Osteocyte (in vitro differentiated cells): ENCODE results near the gene NELFB. TPM values are rescaled to one million over a fixed set of nuclear protein-coding genes. Genes with fewer than 3 reads are reported as not detected.

Experiments used
- DNase-seq: peaks from one replicate; pipeline ENCODE4 v3.0.0; 2021; ENCODE audit warnings: mixed read lengths; ENCODE audit not compliant: unreplicated experiment; ENCODE audit errors: extremely low spot score
- H3K27ac Mint-ChIP-seq: one replicate; pipeline ENCODE4 v1.8.0; 2021; ENCODE audit warnings: mild to moderate bottlenecking, mixed read lengths; ENCODE audit not compliant: unreplicated experiment
- H3K27me3 Mint-ChIP-seq: one replicate; pipeline ENCODE4 v1.8.0; 2021; ENCODE audit warnings: mixed read lengths; ENCODE audit not compliant: unreplicated experiment
- H3K36me3 Mint-ChIP-seq: one replicate; pipeline ENCODE4 v1.8.0; 2021; ENCODE audit warnings: mixed read lengths; ENCODE audit not compliant: unreplicated experiment
- H3K4me1 Mint-ChIP-seq: one replicate; pipeline ENCODE4 v1.8.0; 2021; ENCODE audit warnings: mixed read lengths; ENCODE audit not compliant: unreplicated experiment
- H3K4me3 Mint-ChIP-seq: one replicate; pipeline ENCODE4 v1.8.0; 2021; ENCODE audit warnings: mild to moderate bottlenecking, moderate library complexity, mixed read lengths; ENCODE audit not compliant: unreplicated experiment
- H3K9me3 Mint-ChIP-seq: one replicate; pipeline ENCODE4 v1.8.0; 2021; ENCODE audit warnings: mixed read lengths; ENCODE audit not compliant: unreplicated experiment
- CTCF ChIP-seq: fragments of 200-600 bp; sonication (generic); IDR thresholded peaks from 2 replicates; pipeline ENCODE4 v1.5.0; 2021; ENCODE audit warnings: antibody characterized with exemption, mild to moderate bottlenecking, moderate library complexity
- total RNA-seq: library from RNA; stranded (reverse); gene quantifications from 2 replicates; pipeline ENCODE4 v1.2.1, GENCODE V29; 2021

The NELFB gene
- total RNA-seq, 1 donor from 2014 or later: 54.1 TPM

GRCh38 chr9:137308057-137308619, 53.0 kb downstream of the NELFB start:
- DNase-seq: no peak
- Mint-ChIP-seq H3K27me3 (no peaks in the 10 kb centered on the region), H3K36me3 (no peaks in the 10 kb centered on the region), H3K9me3 (no peaks in the 10 kb centered on the region), H3K4me3 (no peak overlapping the region), H3K27ac (no peak overlapping the region), H3K4me1 (peaks cover 7% of the 10 kb centered on the region)
- no peak for TF ChIP-seq CTCF

GRCh38 chr9:137309368-137310188, 54.5 kb downstream of the NELFB start:
- Mint-ChIP-seq H3K27me3 (no peaks in the 10 kb centered on the region), H3K9me3 (no peaks in the 10 kb centered on the region), H3K4me3 (no peak overlapping the region), H3K4me1 (peaks cover 2% of the 10 kb centered on the region), H3K36me3 (no peaks in the 10 kb centered on the region), H3K27ac (no peak overlapping the region)
- no peak for TF ChIP-seq CTCF
- no peak for DNase-seq

GRCh38 chr9:137310189-137311052, 55.3 kb downstream of the NELFB start:
- no peak for TF ChIP-seq CTCF
- Mint-ChIP-seq H3K27me3 (no peaks in the 10 kb centered on the region), H3K36me3 (no peaks in the 10 kb centered on the region), H3K27ac (no peak overlapping the region), H3K4me1 (peaks cover 2% of the 10 kb centered on the region), H3K4me3 (no peak overlapping the region), H3K9me3 (no peaks in the 10 kb centered on the region)
- no peak for DNase-seq

GRCh38 chr9:137311171-137311985, 56.3 kb downstream of the NELFB start:
- no peak overlapping the region for H3K4me3 Mint-ChIP-seq
- no peaks in the 10 kb centered on the region for H3K36me3 Mint-ChIP-seq
- no peaks in the 10 kb centered on the region for H3K27me3 Mint-ChIP-seq
- TF ChIP-seq CTCF: no peak
- peaks cover 3% of the 10 kb centered on the region for H3K4me1 Mint-ChIP-seq
- H3K9me3 Mint-ChIP-seq: no peaks in the 10 kb centered on the region
- DNase-seq: no peak
- no peak overlapping the region for H3K27ac Mint-ChIP-seq
